ENCODE measurements around the gene TNXB.

Gene TNXB

GRCh38 chr6:32089082-32089828 is 19.9 kb downstream of the TNXB start:
- TF ChIP-seq EP300 (IDR thresholded peaks at IDR 0.05; ENCODE audit: borderline replicate concordance) (no peak), CREB1 (IDR thresholded peaks at IDR 0.05; ENCODE audit: low read depth) (no peak), TEAD4 (IDR thresholded peaks at IDR 0.05) (no peak), USF1 (IDR thresholded peaks at IDR 0.05) (no peak), RAD21 (IDR thresholded peaks at IDR 0.05; ENCODE audit: low read depth) (no peak)

GRCh38 chr6:32088487-32089049 is 20.6 kb downstream of the TNXB start:
- TF ChIP-seq TAF1 (IDR thresholded peaks at IDR 0.05; ENCODE audit: low read depth) (no peak), MAX (IDR thresholded peaks at IDR 0.05) (no peak), EGR1 (IDR thresholded peaks at IDR 0.05) (no peak), NFIC (IDR thresholded peaks at IDR 0.05) (no peak), CREB1 (IDR thresholded peaks at IDR 0.05; ENCODE audit: low read depth) (no peak), ZBTB7A (IDR thresholded peaks at IDR 0.05; ENCODE audit: low read depth) (no peak)

- TF ChIP-seq YY1 (IDR thresholded peaks at IDR 0.05; ENCODE audit: low read depth) (0 out of 2 replicates have a peak, but pooled peaks have one; percentile 19), RAD21 (IDR thresholded peaks at IDR 0.05; ENCODE audit: low read depth) (peak; percentile 85), USF1 (IDR thresholded peaks at IDR 0.05) (0 out of 2 replicates have a peak, but pooled peaks have one; percentile 24), MAX (IDR thresholded peaks at IDR 0.05) (peak; percentile 33; the same call in 1 of the 2 replicates), TCF12 (IDR thresholded peaks at IDR 0.05; ENCODE audit: low read depth) (no peak)
These were observed 21.3 kb downstream of the TNXB start for GRCh38 chr6:32087574-32088486.

GRCh38 chr6:32086661-32087573 is 22.2 kb downstream of the TNXB start:
- no peak for TF ChIP-seq YY1 (IDR thresholded peaks at IDR 0.05; ENCODE audit: low read depth)
- no peak for TF ChIP-seq RAD21 (IDR thresholded peaks at IDR 0.05; ENCODE audit: low read depth)
- TF ChIP-seq USF1 (IDR thresholded peaks at IDR 0.05) = no peak
- no peak for TF ChIP-seq CREB1 (IDR thresholded peaks at IDR 0.05; ENCODE audit: low read depth)
- no peak for TF ChIP-seq NFIC (IDR thresholded peaks at IDR 0.05)
- no peak for TF ChIP-seq EGR1 (IDR thresholded peaks at IDR 0.05)
- TF ChIP-seq TEAD4 (IDR thresholded peaks at IDR 0.05) = no peak
- TF ChIP-seq ZBTB7A (IDR thresholded peaks at IDR 0.05; ENCODE audit: low read depth) = no peak
- no peak for TF ChIP-seq MAX (IDR thresholded peaks at IDR 0.05)
- no peak for TF ChIP-seq FOXM1 (IDR thresholded peaks at IDR 0.05; ENCODE audit: borderline replicate concordance, low read depth)
- no peak for TF ChIP-seq TAF1 (IDR thresholded peaks at IDR 0.05; ENCODE audit: low read depth)
- TF ChIP-seq TCF12 (IDR thresholded peaks at IDR 0.05; ENCODE audit: low read depth) = no peak

GRCh38 chr6:32085759-32086459 is 23.2 kb downstream of the TNXB start:
- TF ChIP-seq ZBTB7A (IDR thresholded peaks at IDR 0.05; ENCODE audit: low read depth) (no peak), TAF1 (IDR thresholded peaks at IDR 0.05; ENCODE audit: low read depth) (no peak)

GRCh38 chr6:32084780-32085179 is 24.4 kb downstream of the TNXB start:
- TF ChIP-seq FOXM1 (IDR thresholded peaks at IDR 0.05; ENCODE audit: borderline replicate concordance, low read depth) (no peak), REST (IDR thresholded peaks at IDR 0.05; ENCODE audit: low read depth) (no peak), TAF1 (IDR thresholded peaks at IDR 0.05; ENCODE audit: low read depth) (no peak)

Data from Ishikawa (cell line).